OCI-LY7 (cell line): ENCODE results near the gene NSG1.

Experiments used
- EZH2phosphoT487 ChIP-seq: fragments of 200-600 bp; sonication (generic); IDR thresholded peaks from 2 replicates; pipeline ENCODE4 v1.6.1; 2018; ENCODE audit warnings: low read depth, borderline replicate concordance, mild to moderate bottlenecking, mixed run types, antibody characterized with exemption, low read length, moderate library complexity, mixed read lengths
- TF ChIP-seq, protein P1 (sequence below): fragments of 200-600 bp; sonication (generic); conservative IDR thresholded peaks from 2 replicates; pipeline ENCODE4 v1.5.1; 2014; ENCODE audit warnings: mild to moderate bottlenecking, antibody characterized with exemption, low read length, moderate library complexity, mixed read lengths

DNA sequence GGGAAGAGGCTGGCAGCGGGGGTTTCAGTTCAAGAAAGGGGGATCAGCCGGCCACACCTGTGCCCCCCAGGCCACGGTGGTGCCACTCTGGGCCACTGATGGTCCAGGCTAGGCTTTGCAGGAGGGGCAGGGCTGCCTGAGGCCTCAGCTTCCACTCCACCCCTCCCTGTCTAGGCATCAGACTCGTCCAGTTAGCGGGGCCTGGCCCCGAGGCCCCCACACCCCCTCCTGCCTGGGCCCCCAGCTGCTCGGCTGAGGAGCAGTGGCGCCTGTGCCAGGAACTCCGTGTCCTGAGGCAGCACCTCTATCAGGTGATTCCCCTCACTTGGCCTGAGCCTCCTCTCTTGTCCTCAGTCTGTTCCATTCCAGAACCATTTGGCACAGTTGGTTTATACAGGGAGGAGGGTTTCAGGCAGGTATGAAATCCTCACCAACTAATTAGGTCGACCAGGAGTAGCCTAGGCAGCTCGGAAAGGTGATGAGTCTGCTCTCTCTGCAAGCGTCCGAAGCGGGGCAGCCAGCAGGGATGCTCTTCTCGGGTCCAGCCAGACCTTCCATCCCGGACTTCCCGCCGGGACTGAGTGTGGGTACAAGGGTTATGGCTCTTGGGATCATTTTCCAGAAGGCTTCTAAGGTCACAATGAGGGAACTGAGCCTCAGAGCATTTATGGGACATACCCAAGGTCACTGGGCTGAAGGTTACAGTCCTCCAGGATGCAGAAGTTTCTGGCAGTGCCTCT, 2.1 kb downstream of the NSG1 start:
- TF ChIP-seq, protein P1, sequence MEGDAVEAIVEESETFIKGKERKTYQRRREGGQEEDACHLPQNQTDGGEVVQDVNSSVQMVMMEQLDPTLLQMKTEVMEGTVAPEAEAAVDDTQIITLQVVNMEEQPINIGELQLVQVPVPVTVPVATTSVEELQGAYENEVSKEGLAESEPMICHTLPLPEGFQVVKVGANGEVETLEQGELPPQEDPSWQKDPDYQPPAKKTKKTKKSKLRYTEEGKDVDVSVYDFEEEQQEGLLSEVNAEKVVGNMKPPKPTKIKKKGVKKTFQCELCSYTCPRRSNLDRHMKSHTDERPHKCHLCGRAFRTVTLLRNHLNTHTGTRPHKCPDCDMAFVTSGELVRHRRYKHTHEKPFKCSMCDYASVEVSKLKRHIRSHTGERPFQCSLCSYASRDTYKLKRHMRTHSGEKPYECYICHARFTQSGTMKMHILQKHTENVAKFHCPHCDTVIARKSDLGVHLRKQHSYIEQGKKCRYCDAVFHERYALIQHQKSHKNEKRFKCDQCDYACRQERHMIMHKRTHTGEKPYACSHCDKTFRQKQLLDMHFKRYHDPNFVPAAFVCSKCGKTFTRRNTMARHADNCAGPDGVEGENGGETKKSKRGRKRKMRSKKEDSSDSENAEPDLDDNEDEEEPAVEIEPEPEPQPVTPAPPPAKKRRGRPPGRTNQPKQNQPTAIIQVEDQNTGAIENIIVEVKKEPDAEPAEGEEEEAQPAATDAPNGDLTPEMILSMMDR = no peak
- TF ChIP-seq EZH2phosphoT487 = no peak
